ENCODE results near the gene MUC22. TPM values are rescaled to one million over a fixed set of nuclear protein-coding genes. Genes with fewer than 3 reads are reported as not detected.
"Not testable (repeated sequence)": the region's sequence is repeated elsewhere in the genome, so short reads cannot be mapped to it uniquely, and the experiment has no call there.

MUC22 gene
- total and polyA plus RNA-seq, 2 donors from 2014 or later: not detected

DNA sequence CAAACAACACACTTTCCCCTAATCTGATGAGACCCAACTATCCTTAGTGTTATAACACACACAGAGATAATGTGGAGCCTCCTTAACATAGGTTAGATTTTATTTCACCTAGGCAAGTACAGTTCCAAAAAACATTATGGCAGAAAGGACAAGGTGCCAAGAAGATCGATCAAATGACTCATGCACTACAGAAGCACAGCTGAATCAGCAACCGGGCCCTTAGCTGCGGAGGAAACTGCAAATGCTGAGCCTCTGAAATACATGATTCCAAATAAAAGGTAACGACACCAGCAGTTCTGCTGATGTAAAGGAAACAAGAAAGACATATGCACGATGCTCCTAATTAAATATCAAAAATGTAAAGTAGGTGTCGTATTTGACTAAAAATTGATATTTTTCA, 46.6 kb upstream of the MUC22 start:
- DNase-seq (no peak), FAIRE-seq (no peak)
- Histone ChIP-seq H3K4me1 (ENCODE audit: control insufficient read depth in 2 of 3, insufficient read depth in 2 of 3, low read depth in 1 of 3, low read length in 3 of 3) (no peaks in the 10 kb centered on the region), H3K9ac (ENCODE audit: low read length in 3 of 3) (no peak overlapping the region), H3K36me3 (ENCODE audit: control insufficient read depth in 2 of 3, insufficient read depth in 3 of 3, low read length in 3 of 3) (no peaks in the 10 kb centered on the region), H3K4me3 (ENCODE audit: low read length in 3 of 3) (no peak overlapping the region), H3K27me3 (ENCODE audit: control insufficient read depth, insufficient read depth, low read length) (no peaks in the 10 kb centered on the region), H3K27ac (ENCODE audit: low read depth in 2 of 2, low read length in 2 of 2) (no peak overlapping the region), H3K9me3 (ENCODE audit: control insufficient read depth in 2 of 3, insufficient read depth in 1 of 3, low read length in 3 of 3) (no peaks in the 10 kb centered on the region)
- intact Hi-C loops (cut with DNase I): no loop called here
- TF ChIP-seq, protein P1, sequence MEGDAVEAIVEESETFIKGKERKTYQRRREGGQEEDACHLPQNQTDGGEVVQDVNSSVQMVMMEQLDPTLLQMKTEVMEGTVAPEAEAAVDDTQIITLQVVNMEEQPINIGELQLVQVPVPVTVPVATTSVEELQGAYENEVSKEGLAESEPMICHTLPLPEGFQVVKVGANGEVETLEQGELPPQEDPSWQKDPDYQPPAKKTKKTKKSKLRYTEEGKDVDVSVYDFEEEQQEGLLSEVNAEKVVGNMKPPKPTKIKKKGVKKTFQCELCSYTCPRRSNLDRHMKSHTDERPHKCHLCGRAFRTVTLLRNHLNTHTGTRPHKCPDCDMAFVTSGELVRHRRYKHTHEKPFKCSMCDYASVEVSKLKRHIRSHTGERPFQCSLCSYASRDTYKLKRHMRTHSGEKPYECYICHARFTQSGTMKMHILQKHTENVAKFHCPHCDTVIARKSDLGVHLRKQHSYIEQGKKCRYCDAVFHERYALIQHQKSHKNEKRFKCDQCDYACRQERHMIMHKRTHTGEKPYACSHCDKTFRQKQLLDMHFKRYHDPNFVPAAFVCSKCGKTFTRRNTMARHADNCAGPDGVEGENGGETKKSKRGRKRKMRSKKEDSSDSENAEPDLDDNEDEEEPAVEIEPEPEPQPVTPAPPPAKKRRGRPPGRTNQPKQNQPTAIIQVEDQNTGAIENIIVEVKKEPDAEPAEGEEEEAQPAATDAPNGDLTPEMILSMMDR (IDR thresholded peaks at IDR 0.05; ENCODE audit: borderline replicate concordance, extremely low read depth, insufficient read depth): no peak

DNA sequence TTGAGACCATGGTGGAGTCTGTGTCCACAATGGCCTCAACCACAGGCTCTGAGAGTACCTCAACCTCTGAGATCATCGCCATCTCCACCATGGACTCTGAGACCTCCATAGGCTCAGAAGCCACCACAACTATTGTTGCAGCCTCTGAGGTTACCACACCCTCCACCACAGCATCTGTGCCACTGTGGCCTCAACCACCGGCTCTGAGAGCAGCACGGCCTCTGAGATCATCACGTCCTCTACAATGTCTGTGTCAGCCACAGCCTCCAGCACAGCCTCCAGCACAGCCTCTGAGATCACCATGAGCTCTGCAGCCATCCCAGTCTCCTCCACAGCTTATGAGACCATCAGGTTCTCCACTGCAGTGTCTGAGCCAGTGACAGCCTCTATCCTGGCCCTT, 46.2 kb upstream of the MUC22 start:
- Histone ChIP-seq H3K36me3 (ENCODE audit: control insufficient read depth in 2 of 3, insufficient read depth in 3 of 3, low read length in 3 of 3) (no peaks in the 10 kb centered on the region), H3K9ac (ENCODE audit: low read length in 3 of 3) (no peak overlapping the region), H3K27ac (ENCODE audit: low read depth in 2 of 2, low read length in 2 of 2) (no peak overlapping the region), H3K4me1 (ENCODE audit: control insufficient read depth in 2 of 3, insufficient read depth in 2 of 3, low read depth in 1 of 3, low read length in 3 of 3) (no peaks in the 10 kb centered on the region), H3K9me3 (ENCODE audit: control insufficient read depth in 2 of 3, insufficient read depth in 1 of 3, low read length in 3 of 3) (no peaks in the 10 kb centered on the region), H3K4me3 (ENCODE audit: low read length in 3 of 3) (no peak overlapping the region), H3K27me3 (ENCODE audit: control insufficient read depth, insufficient read depth, low read length) (no peaks in the 10 kb centered on the region)
- no peak for DNase-seq
- intact Hi-C loops (cut with DNase I): no loop called here
- no peak for FAIRE-seq
- TF ChIP-seq, protein P1 (IDR thresholded peaks at IDR 0.05; ENCODE audit: borderline replicate concordance, extremely low read depth, insufficient read depth): no peak

DNA sequence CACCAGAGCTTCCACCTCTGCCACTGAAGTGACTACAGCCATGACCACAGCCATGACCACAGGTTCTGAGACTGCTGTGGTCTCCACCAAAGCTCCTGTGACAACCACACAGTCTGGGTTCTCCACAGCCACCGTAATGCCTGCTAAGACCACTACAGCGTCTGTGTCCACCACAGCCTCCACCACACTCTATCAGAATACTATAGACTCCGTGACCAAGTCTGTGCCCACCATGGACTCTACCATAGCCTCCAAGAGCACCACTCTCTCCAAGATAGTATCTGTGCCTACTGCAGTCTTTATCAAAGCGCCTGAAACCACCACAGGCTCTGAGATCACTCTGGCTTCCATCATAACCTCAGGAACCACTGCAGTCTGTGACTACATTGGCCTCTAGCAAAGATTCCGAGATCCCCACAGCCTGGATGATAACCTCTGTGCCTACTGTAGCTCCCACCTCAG, 45.1 kb upstream of the MUC22 start:
- intact Hi-C loops (cut with DNase I): no loop called here
- no peak overlapping the region for H3K9ac ChIP-seq (ENCODE audit: low read length in 3 of 3)
- H3K27me3 ChIP-seq (ENCODE audit: control insufficient read depth, insufficient read depth, low read length): no peaks in the 10 kb centered on the region
- H3K4me1 ChIP-seq (ENCODE audit: control insufficient read depth in 2 of 3, insufficient read depth in 2 of 3, low read depth in 1 of 3, low read length in 3 of 3): no peaks in the 10 kb centered on the region
- H3K4me3 ChIP-seq (ENCODE audit: low read length in 3 of 3): no peak overlapping the region
- H3K9me3 ChIP-seq (ENCODE audit: control insufficient read depth in 2 of 3, insufficient read depth in 1 of 3, low read length in 3 of 3): no peaks in the 10 kb centered on the region
- TF ChIP-seq, protein P1 (IDR thresholded peaks at IDR 0.05; ENCODE audit: borderline replicate concordance, extremely low read depth, insufficient read depth): no peak
- FAIRE-seq (no peak), DNase-seq (no peak)
- H3K36me3 ChIP-seq (ENCODE audit: control insufficient read depth in 2 of 3, insufficient read depth in 3 of 3, low read length in 3 of 3): no peaks in the 10 kb centered on the region
- no peak overlapping the region for H3K27ac ChIP-seq (ENCODE audit: low read depth in 2 of 2, low read length in 2 of 2)

DNA sequence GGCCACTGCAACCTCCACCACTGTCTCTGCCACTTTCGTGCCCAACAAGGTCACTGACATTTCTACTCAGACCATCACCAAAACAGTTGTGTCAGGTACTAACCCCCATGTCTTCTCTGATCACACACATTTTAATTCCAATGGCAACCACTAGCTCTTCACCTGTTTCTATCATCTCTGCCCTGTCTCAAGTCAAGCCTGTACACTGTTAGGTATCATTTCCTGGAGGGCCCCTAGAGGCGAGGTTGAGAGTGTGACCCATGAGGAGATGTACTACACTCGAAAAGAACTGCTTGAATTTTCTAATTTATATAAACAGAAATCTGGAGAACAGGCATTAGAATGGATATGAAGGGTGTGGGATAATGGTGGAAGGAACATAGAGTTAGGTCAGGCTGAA, 44.1 kb upstream of the MUC22 start:
- DNase-seq: no peak
- Histone ChIP-seq H3K9me3 (ENCODE audit: control insufficient read depth in 2 of 3, insufficient read depth in 1 of 3, low read length in 3 of 3) (no peaks in the 10 kb centered on the region), H3K4me3 (ENCODE audit: low read length in 3 of 3) (no peak overlapping the region), H3K4me1 (ENCODE audit: control insufficient read depth in 2 of 3, insufficient read depth in 2 of 3, low read depth in 1 of 3, low read length in 3 of 3) (no peaks in the 10 kb centered on the region), H3K9ac (ENCODE audit: low read length in 3 of 3) (no peak overlapping the region), H3K27me3 (ENCODE audit: control insufficient read depth, insufficient read depth, low read length) (no peaks in the 10 kb centered on the region), H3K36me3 (ENCODE audit: control insufficient read depth in 2 of 3, insufficient read depth in 3 of 3, low read length in 3 of 3) (no peaks in the 10 kb centered on the region), H3K27ac (ENCODE audit: low read depth in 2 of 2, low read length in 2 of 2) (no peak overlapping the region)
- TF ChIP-seq, protein P1 (IDR thresholded peaks at IDR 0.05; ENCODE audit: borderline replicate concordance, extremely low read depth, insufficient read depth): no peak
- intact Hi-C loops (cut with DNase I): no loop called here
- no peak for FAIRE-seq

DNA sequence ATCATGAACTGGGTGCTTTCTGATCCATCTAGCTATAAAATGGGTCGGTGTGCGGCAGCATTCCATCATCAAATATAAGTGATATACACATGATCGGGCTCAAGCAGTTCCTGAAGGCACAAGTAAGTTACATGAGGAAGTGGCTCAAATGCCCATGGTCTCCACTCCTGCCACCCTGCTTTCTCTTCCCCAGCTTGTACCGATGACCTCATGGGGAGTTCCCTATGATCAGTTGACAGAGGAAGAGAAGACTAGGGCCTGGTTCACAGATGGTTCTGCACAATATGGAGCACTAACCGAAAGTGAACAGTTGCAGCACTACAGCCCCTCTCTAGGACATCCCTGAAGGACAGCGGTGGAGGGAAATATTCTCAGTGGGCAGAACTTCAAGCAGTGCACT, 41.1 kb upstream of the MUC22 start:
- H3K27ac ChIP-seq (ENCODE audit: low read depth in 2 of 2, low read length in 2 of 2); FAIRE-seq; H3K36me3 ChIP-seq (ENCODE audit: control insufficient read depth in 2 of 3, insufficient read depth in 3 of 3, low read length in 3 of 3); H3K4me1 ChIP-seq (ENCODE audit: control insufficient read depth in 2 of 3, insufficient read depth in 2 of 3, low read depth in 1 of 3, low read length in 3 of 3); DNase-seq; intact Hi-C loops (cut with DNase I); H3K4me3 ChIP-seq (ENCODE audit: low read length in 3 of 3); H3K9me3 ChIP-seq (ENCODE audit: control insufficient read depth in 2 of 3, insufficient read depth in 1 of 3, low read length in 3 of 3); H3K9ac ChIP-seq (ENCODE audit: low read length in 3 of 3); H3K27me3 ChIP-seq (ENCODE audit: control insufficient read depth, insufficient read depth, low read length): not testable (repeated sequence)

Measured in kidney (tissue), 14 donors.